HepG2 (cell line): ENCODE results near the gene USF1.

Experiments
- CBFB ChIP-seq: sonication (generic); formaldehyde crosslinking; IDR thresholded peaks from 2 replicates; pipeline ENCODE4 v1.4.0; 2020; ENCODE audit warnings: missing genetic modification reagents
- POLR2A ChIP-seq, 2 experiments: IDR thresholded peaks; 2 replicates each; pipeline ENCODE4 v1.6.1; 2011; ENCODE audit warnings: low read depth in 2 of 2, low read length in 2 of 2, mild to moderate bottlenecking in 1 of 2, moderate library complexity in 1 of 2; ENCODE audit not compliant: insufficient read depth in 1 of 2
- PTBP1 ChIP-seq: fragments of 200-400 bp; formaldehyde crosslinking; IDR thresholded peaks from 2 replicates; pipeline ENCODE4 v1.6.1; 2018; ENCODE audit warnings: low read length, low read depth; ENCODE audit not compliant: poor library complexity, severe bottlenecking
- SP1 ChIP-seq, 2 experiments: fragments of 450-650 bp in 1 of 2; sonication (generic) in 1 of 2; formaldehyde crosslinking in 1 of 2; IDR thresholded peaks; 2 replicates each; pipeline versions ENCODE4 v1.4.0 to v1.6.1; 2016 to 2020; ENCODE audit warnings: missing genetic modification reagents in 1 of 2
- ZNF510 ChIP-seq: sonication (generic); formaldehyde crosslinking; IDR thresholded peaks from 2 replicates; pipeline ENCODE4 v1.4.0; 2020; ENCODE audit warnings: low read depth, mild to moderate bottlenecking, missing genetic modification reagents
- TF ChIP-seq, protein P1 (sequence below): sonication (generic); formaldehyde crosslinking; IDR thresholded peaks from 2 replicates; pipeline ENCODE4 v1.5.0; 2020; ENCODE audit warnings: mild to moderate bottlenecking, missing genetic modification reagents, moderate library complexity
- TF ChIP-seq, protein P2 (sequence below): sonication (generic); formaldehyde crosslinking; IDR thresholded peaks from 2 replicates; pipeline ENCODE4 v1.5.1; 2020; ENCODE audit warnings: missing genetic modification reagents, mild to moderate bottlenecking, borderline replicate concordance

DNA sequence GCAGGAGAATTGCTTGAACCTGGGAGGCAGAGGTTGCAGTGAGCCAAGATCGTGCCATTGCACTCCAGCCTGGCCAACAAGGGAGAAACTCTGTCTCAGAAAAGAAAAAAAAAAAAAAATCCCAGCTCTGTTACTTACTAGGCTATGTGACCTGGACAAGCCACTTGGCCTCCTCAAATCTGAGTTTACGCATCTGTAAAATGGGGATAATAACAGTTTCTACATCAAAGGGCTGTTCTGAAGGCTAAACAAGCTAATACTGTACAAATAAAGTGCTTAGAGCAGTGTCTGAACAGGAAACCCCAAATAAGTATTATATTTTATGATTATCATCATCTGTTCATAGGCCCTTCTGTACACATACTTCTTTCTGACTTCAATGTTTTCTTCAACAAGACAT is 38.4 kb downstream of the USF1 start:
- no peak for TF ChIP-seq ZNF510 (CRISPR knock-in tag)
- TF ChIP-seq, protein P1, sequence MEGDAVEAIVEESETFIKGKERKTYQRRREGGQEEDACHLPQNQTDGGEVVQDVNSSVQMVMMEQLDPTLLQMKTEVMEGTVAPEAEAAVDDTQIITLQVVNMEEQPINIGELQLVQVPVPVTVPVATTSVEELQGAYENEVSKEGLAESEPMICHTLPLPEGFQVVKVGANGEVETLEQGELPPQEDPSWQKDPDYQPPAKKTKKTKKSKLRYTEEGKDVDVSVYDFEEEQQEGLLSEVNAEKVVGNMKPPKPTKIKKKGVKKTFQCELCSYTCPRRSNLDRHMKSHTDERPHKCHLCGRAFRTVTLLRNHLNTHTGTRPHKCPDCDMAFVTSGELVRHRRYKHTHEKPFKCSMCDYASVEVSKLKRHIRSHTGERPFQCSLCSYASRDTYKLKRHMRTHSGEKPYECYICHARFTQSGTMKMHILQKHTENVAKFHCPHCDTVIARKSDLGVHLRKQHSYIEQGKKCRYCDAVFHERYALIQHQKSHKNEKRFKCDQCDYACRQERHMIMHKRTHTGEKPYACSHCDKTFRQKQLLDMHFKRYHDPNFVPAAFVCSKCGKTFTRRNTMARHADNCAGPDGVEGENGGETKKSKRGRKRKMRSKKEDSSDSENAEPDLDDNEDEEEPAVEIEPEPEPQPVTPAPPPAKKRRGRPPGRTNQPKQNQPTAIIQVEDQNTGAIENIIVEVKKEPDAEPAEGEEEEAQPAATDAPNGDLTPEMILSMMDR: no peak
- TF ChIP-seq SP1 (IDR thresholded peaks at IDR 0.05): no peak
- TF ChIP-seq SP1 (CRISPR knock-in tag; IDR thresholded peaks at IDR 0.05): no peak
- no peak for TF ChIP-seq CBFB (CRISPR knock-in tag)
- TF ChIP-seq PTBP1: no peak
- no peak for TF ChIP-seq POLR2A (IDR thresholded peaks at IDR 0.05; ENCODE audit: insufficient read depth in 1 of 2, low read depth in 2 of 2, low read length in 2 of 2)
- TF ChIP-seq, protein P2, sequence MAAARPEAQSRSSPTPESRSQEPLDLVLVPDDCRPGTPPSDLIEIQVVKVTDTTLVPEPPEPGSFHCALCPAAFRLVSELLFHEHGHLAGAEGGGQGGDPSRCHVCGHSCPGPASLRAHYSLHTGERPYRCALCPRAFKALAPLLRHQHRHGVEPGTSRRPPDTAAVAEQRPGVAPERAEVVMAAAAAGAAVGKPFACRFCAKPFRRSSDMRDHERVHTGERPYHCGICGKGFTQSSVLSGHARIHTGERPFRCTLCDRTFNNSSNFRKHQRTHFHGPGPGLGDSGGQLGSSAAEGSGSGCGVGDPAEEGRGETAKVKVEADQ (CRISPR knock-in tag): no peak
